NCI-H2196 treated with DMSO at 0.1 percent for 48 hours (cell line): ENCODE results near the gene GBP5.
"Not testable (repeated sequence)": the region's sequence is repeated elsewhere in the genome, so short reads cannot be mapped to it uniquely, and the experiment has no call there.

Source experiments
- DNase-seq: peaks from one replicate; lab custom pipeline; 2025; ENCODE audit not compliant: unreplicated experiment; lab: John Stamatoyannopoulos, UW

The GBP5 gene, protein sequence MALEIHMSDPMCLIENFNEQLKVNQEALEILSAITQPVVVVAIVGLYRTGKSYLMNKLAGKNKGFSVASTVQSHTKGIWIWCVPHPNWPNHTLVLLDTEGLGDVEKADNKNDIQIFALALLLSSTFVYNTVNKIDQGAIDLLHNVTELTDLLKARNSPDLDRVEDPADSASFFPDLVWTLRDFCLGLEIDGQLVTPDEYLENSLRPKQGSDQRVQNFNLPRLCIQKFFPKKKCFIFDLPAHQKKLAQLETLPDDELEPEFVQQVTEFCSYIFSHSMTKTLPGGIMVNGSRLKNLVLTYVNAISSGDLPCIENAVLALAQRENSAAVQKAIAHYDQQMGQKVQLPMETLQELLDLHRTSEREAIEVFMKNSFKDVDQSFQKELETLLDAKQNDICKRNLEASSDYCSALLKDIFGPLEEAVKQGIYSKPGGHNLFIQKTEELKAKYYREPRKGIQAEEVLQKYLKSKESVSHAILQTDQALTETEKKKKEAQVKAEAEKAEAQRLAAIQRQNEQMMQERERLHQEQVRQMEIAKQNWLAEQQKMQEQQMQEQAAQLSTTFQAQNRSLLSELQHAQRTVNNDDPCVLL

DNA sequence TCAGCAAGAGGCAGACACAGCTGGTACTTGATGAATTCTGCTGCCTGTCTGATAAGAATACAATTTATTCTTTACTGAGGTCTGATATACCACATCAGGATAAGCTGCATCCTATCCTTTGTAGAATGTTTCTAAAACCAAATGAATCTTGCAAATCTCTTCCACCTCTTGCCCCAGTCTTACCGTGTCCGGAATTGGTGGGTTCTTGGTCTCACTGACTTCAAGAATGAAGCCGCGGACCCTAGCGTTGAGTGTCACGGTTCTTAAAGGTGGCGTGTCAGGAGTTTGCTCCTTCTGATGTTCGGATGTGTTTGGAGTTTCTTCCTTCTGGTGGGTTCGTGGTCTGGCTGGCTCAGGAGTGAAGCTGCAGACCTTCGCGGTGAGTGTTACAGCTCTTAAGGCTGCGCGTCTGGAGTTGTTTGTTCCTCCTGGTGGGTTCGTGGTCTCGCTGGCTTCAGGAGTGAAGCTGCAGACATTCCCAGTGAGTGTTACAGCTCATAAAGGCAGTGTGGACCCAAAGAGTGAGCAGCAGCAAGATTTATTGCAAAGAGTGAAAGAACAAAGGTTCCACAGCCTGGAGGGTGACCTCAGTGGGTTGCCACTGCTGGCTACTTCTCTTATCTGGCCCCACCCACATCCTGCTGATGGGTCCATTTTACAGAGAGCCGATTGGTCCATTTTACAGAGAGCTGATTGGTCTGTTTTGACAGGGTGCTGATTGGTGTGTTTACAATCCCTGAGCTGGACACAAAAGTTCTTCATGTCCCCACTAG, at the start of gene GBP5:
Gene GBP5 (minus strand): TSS at position 592 of the 773 bp plus-strand sequence. CDS start 3,305 bp downstream, outside the sequence.
- not testable (repeated sequence) for DNase-seq

DNA sequence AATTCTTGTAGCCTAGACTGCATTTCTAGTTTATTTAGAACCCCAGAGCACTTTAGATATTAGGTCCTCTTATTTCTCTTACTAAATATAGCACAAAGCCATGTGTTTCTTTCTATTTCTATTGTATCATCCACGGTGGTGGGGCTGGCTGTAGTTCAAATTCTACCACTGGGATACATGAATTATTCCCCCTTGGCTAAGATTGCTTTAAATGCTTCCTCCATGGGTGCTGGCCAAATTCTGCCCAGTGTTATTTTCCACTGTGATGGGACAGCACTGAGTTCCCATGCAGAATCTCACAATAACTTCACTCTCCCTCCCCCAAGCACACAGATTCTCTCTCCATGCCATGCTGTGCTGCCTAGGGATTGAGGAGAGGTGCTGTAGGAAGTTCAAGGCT, 49.7 kb upstream of the GBP5 start:
- no peak for DNase-seq

DNA sequence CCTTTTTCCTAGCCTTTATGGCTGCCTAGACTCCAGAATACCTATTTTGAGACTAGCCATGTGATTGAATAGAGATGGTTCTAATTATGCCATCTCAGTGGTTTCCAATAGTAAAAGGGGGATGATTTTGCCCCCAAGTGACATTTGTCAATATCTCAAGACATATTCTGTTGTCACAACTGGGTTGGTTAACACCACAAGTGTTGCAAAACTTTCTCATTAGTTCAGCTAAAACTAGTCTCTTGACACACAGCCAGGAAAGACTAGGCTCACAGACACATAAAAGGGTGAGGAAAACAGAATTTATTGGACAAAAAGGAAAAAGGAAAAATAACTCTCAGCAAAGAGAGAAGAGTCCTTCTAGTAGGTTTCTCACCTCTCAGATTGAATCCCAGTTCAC, 39.9 kb upstream of the GBP5 start:
- no peak for DNase-seq

DNA sequence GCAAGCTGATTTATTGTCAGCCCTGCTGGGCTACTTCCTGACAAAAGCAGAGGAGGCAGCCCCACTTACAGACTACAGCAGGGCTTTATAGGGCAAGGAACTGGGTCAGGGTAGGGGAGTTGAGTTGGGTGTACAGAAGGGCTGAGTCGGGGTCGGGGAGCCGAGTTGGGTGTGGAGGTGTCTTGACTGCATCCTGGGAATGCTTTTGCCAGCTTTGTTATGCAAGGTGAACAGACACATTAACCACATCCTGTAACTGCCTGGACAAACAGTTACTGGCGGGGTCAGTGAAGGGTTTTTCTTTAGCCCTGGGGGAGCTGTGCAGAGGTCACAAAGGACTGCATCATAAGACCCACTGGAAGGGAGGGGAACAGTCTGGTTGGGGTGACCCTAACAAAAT, 39.1 kb upstream of the GBP5 start:
- no peak for DNase-seq

DNA sequence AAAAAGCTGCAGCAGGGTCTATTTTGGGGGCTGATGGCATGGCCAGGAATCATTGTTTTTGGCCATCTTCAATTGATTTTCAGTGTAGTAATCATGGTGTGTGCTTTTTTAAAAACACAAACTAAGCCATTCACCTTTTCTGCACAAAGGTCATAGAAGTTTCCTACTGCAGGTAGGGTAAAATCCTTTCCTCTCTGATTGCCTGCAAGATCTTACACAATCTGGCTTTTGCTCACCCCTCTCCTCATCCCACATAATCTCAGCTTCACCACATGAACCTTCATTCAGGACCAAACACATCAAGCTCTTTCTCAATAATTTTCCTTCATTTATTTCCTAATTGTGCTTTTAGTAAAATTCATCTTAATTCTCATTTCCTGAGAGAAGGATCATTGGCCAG, 38.3 kb upstream of the GBP5 start:
- no peak for DNase-seq

DNA sequence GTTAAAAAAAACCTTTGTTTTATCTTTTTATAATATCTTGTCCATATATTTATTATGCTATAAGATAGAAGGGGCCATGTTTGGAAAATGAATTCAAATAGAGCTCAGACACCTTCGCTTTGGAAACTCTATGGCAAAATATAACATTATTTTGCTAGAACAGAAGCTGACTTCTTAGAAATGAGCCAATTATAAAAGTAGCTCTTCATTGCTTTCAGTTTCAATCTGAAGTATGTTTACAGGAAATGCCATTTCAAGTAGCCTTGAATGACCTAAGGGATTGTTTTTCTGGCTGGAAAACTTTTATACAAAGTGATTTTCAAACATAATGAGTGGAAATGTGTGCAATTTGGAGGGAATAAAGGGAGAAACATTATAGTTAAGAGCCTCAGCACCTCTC, 37.8 kb upstream of the GBP5 start:
- DNase-seq, result no peak

DNA sequence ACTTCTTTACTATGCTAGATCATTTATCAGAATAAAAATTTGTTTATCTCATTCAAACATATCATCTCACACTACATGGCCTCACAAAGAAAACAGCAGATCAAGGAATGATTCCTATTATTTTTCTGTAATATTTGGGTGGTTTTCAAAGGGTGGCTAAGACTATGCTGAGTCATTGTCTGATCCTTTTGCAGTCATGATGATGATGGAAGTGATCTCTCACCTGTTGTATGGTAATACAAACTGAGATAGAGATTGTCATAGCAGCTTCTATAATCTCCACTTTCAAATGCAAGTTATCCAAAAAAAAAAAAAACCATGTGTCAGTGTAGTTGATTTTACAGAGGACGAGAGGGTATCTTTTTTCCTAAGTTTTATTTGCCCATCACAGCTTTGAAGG, 37.2 kb upstream of the GBP5 start:
- DNase-seq, result no peak

DNA sequence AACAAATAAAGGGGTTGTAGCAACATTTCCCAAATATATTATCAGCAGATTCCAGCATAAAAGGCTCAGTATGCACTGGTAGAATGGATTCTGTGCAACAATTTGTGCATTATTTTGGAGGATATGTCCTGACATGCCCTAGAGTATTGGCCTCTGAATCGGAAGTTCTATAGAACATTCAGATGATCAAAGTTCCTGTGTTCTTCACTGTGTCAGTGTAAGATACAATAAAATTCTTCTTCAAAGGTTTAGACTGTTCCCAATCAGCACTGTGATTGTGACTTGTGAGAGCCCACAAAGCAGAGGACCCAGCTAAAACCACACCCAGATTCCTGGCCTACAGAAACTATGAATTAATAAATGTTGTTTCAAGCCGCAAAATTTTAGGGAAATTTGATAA, 33.6 kb upstream of the GBP5 start:
- DNase-seq, result no peak

DNA sequence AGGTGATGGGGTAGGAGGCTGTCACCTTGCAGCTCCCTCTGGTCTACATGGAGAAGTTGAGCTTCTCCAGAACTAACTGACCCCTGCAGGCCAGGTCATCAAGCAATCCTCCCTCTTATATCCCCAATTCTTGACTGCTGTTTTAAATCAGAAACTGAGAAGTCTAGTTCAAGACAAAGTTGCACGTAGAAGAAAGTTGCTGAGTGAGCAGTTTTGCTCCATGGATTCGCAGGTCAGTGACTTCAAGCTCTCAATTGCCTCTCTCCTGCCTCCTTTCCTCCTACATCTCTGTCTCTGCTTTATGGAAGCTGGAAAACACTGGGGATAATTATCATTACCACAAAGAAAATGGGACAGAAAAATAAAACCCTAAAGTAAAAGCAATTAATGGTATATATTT, 32.8 kb upstream of the GBP5 start:
- no peak for DNase-seq

DNA sequence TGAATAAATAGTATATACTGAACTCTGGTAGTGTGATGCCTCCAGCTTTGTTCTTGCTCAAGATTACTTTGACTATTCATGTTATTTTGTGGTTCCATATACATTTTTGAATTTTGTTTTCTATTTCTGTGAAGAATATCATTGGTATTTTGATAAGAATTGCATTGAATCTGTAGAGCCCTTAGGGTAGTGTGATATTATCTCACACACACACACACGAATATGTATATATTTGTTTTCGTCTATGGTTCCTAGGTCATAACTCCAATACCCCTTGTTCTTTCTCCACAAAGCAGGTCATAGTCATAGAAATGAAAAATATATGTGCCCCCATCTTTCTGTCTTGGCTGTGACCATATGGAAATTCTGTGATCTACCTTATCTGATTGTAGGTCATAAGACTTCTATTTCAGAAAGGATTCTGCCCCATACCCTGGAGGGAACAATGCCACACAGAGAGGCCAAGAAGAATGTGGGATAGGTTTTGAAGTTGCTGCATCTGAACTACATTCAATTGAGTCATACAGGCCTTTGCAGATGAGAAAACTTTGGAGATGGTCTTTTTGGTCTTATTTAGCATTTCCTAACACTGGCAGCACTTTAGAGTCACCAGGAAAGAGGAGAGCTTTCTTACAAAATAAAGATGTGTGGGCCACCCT, 32.0 kb upstream of the GBP5 start:
- no peak for DNase-seq

DNA sequence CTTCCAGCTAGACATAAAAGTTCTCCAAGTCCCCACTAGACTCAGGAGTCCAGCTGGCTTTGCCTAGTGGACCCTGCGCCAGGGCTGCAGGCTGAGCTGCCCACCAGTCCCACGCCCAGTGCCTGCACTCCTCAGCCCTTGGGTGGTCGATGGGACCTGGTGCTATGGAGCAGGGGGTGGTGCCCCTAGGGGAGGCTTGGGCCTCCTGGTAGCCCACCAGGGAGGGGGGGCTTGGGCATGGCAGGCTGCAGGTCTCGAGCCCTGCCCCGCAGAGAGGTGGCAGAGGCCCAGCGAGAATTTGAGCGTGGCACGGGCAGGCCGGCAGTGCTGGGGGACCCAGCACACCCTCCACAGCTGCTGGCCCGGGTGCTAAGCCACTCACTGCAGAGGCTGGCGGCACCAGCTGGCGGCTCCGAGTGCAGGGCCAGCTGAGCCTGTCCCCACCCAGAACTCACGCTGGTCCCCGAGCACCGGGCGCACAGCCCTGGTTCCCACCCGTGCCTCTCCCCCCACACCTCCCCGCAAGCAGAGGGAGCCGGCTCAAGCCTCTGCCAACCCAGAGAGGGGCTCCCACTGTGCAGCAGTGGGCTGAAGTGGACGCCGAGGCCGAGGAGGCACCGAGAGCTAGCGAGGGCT, 30.2 kb upstream of the GBP5 start:
- no peak for DNase-seq

DNA sequence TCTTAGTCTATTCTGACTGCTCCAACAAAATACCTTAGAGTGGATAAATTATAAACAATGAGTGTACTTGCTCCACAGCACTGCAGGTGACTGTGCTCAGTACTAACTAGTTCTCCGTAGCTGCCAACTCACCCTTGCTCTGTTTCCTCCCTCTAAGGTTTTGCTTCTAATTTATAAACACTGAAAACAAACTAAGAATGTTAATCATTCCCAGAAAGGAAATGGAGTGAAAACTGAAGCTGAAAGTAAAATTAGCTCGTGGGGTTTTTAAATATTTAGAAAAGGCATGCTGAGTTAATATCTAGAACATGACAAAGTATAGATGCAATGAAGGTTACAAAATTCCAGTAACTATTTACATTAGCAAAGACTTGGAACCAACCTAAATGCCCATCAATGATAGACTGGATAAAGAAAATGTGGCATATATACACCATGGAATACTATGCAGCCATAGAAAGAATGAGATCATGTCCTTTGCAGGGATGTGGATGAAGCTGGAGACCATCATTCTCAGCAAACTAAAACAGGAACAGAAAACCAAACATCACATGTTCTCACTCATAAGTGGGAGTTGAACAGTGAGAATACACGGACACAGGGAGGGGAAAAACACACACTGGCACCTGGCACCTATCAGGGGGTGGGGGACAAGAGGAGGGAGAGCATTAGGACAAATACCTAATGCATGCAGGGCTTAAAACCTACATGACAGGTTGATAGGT, 27.2 kb upstream of the GBP5 start:
- not testable (repeated sequence) for DNase-seq

DNA sequence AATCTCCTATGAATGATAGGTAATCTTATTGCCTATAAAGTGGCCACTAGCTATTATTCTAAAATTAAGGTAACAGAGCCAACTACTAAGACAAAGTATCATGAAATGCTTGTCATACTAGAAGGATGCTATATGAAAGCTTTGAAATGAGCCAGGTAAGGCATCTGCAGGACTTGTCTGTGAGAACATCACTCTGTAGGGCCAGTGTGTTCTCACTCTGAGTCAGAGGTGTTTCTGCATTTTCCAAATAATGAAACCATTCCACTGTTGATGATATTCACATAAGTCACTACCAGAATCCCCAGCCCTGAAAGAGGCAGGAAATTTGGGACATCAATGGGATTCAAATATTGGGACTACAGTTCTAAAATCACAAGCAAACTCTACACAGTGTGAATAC, 25.8 kb upstream of the GBP5 start:
- no peak for DNase-seq

DNA sequence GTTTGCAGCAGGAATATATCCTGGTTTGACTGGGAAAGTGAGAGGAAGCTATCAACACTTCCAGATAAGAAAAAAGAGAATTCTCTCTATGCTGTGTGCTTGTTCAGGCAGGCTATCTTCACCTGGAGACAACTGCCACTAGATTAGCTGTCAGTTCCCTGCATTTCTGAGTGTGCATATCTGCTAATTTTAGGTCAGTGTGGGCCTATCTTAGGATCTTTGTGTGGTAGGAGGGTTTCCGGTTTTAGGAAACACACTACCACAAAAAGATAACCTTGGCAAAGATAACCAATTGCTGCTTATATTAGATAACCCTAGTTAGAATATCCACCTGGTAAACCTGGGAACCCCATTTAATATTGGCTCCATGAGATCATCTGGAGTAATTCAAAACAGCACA, 22.5 kb upstream of the GBP5 start:
- DNase-seq, result no peak

DNA sequence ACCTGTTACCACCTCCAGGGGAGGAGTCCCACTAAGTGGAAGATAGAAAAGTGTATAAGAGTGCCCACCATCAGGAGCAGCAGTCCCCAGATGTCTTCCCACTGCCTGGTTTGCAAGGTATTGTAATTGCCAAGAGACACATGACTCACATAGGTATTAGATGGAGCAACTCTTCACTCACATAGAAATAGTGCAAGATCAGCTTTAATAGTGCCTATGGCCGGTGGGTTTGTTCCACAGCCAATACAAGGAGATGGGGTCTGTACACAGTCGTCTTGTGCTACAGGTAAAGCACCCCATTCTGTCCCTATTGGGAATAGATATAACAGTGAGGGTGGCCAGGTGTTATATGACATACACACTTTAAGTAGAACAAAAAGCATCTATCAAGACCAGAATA, 18.6 kb upstream of the GBP5 start:
- no peak for DNase-seq

DNA sequence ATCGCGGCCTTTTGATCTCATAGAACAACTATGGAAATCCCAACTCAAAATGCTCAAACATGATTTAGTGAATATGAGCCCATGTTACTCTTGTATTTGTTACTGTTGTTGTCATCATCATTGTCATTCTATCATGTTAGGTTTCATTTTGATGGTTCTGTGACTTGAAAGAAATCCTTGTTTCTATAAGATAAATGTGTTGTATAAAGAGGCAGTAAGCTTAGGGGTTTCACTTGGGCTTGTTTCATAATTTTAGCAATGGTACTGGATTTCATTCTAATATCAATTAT, 15.3 kb upstream of the GBP5 start:
- no peak for DNase-seq

DNA sequence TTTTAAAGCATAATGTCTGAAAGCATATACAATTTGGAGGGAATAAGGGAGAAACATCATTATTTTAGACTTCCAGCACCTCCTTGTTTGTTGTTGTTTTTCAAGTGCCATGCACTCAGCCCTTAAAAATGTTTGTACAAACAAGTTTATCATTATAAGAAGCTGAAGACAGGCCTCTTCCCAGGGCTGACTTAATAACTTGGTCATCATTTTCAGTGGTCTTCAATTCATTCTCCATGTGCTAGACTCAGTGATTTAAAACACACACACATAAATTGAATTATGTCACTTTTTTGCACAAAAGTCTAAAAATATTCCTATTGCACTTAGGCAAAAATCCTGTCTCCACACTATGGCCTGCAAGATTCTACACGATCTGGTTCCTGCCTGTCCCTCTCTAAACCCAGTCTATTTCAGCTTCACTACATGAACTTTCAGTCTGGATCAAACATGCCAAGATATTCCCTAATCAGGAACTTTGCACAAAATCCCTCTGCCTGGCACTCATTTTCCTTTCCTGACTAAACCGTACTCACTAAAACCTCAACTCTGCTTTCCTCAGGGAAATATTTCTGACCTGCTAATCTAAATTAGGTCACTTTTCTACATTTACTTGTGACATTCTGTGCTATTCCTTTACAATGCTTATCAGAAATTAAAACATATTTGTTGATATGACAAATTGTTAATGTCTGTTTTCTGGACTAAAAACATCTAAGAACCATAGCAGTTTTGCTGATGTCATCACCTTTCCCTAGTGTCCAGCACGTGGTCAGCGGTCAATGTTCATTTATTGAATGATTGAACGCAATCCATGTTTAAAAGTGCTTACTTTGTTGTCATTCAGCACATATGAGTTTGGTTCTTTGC, 14.8 kb upstream of the GBP5 start:
- DNase-seq, result no peak

DNA sequence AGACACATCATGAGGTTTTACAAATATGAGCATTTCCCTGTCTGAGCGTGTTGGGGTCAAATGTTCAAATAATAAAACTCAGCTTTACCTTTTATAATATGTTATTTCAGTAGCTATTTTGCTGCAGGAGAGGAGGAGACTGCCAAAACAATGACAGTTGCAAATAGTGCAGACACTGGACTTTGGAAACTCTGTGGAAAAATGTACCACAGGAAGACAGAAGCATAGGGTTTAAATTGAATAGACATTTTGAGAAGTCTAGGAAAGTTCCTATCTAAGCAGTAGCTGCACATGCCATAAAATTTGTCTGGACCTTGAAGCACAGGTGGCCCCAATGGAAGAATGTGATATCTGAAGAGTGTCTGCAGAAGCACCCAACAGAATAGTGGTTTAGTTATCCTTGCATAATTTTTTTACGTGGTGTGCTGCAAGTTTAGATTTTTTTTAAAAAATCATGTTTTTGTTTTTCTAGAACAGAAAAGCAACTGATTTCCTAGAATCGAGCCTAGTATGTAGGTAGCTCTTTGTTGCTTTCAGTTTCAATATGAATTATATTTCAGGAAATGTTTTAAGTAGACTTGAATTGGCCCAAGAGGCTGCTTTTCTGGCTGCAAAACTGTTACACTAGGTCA, 14.0 kb upstream of the GBP5 start:
- no peak for DNase-seq

DNA sequence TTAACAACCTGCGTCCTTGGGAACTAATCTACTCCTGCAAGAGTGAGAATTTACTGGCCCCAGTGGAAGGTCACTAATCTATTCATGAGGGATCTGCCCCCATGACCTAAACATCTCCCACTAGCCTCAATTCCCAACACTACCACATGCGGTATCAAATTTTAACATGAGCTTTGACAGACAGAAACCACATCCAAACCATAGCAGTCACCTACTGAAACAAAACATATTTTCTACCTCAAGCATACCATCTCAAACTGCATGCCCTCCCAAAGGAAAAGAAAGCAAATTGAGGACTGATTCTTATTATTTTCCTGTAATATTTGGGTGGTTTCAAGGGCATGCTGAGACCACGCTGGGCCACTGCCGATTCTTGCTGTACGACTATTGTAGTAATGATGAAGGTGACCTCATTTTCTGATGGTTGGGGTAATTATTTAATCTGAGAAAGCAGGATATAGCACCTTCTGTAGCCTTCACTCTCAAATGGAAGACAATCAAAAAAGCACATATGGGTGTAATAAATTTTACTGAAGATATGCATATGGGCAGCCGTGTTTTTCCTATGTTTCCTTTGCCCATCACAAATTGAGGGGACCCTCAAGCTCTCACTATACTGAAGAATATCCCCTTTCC, 13.2 kb upstream of the GBP5 start:
- DNase-seq, result no peak
